ENCODE measurements around the gene MBOAT7. TPM values are rescaled to one million over a fixed set of nuclear protein-coding genes. Genes with fewer than 3 reads are reported as not detected.

The MBOAT7 gene
- total RNA-seq, 2 experiments from 2014 or later: 119 to 120 TPM

DNA sequence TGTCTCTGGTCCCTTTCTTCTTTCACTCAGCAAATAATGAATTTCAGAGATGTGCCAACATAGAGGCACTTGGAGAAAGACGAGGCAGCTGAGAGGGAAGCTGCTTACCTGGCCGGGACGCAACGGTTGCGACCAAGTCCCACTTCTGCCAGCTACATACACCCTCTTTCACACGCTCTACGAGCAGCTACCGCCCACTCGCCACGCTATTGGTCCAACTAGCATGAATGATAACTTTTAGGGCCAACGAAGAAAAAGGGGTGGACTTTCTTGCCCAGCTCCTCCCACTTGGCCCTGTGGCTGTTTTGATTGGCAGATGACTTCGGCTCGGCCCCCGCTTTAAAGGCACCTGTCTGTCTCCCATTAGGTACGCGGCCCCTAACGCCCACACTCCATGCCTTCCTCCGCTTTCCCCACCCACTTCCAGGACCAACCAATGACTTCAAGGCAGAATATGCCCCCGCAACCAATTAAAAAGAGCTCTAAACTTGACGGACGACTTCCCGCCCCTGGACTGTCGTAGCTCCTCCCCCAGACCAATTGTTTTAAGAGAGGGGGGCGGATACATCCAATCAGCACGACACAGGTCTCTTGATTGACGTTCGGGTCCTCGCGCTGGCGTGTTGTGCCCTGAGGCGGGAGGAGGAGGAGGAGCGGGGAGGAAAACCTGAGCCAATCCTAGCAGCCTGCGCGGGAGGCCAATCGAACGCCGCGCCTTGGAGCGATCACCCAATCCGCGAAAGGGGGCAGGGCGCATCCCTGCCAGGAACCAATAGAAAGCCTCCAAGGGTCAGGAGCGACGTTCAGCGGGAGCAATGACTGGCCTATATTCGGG is 52.3 kb downstream of the MBOAT7 start:
- ChIA-PET POLR2A (interaction anchor here (0.9 to 3.6 kb wide), 8 partner anchors 14 to 64 kb away, joined by 3 to 15 read pairs (median 5); partner anchors contain the start of genes LENG1, MBOAT7, NDUFA3 and PRPF31), CTCF (interaction anchor here (1.0 to 1.4 kb wide), 4 partner anchors 22 to 42 kb away, joined by 3 to 7 read pairs (median 3); partner anchors contain the start of gene LENG1)

DNA sequence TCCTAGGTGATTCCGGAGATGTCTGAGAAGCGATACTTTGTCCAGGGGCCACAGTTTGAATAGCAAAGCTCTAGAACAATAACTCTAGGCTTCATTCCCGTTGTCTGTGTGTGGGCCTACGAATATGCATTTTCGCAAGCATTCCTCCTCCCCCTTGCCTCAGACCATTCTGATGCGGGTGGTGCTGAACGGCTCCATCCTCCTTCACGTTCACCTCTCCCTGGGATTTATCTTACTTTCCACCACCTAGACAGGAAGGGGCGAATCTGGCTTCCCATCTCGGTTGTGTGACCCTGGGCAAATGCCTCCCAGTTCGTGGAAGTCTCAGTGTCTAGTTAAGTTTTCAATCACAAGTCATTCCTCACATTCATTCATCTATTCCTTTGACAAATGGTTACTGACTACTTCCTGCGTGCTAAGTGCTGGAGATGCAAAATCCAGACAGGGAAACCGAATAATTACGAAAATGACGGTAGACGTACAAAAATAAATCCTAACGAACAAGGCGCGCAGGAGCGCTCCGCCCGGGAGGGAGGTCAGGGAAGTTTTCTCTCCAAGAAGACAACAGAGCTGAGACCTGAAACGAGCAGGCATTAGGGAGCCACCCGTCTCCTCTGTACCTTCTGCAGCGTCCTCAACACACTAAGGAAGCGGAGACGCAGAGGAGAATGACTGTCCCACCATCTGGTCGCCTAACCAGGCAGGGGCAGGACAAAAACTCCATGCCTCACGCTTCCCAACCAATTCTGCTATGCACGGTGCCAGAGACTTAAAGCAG is 53.1 kb downstream of the MBOAT7 start:
- ChIA-PET CTCF (interaction anchor here (0.5 to 1.4 kb wide), 4 partner anchors 23 to 261 kb away, joined by 3 to 7 read pairs (median 4); partner anchors contain the start of gene LENG1), POLR2A (interaction anchor here (0.9 to 3.6 kb wide), 6 partner anchors 14 to 55 kb away, joined by 3 to 15 read pairs (median 5); partner anchors contain the start of genes MBOAT7, NDUFA3, PRPF31 and TFPT)

DNA sequence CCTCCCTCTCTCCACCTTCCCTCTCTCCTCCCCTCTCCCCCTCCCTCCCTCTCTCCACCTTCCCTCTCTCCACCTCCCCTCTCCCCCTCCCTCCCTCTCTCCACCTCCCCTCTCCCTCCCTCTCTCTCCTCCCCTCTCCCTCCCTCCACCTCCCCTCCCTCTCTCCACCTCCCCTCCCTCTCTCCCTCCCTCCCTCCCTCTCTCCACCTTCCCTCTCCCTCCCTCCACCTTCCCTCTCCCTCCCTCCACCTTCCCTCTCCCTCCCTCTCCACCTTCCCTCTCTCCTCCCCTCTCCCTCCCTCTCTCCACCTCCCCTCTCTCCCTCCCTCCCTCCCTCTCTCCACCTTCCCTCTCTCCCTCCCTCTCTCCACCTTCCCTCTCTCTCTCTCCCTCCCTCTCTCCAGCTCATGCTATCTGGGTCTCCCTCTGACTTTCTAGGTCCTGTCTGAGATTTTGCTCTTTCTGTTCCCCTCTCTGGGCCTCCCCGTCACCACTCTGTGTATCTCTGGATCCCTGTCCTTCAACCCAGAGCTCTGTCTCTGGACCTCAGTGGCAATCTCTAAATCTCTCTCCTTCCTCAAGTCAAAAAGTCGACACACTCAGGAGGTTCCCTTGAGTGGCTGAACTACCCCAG is 55.3 kb downstream of the MBOAT7 start:
- ChIA-PET CTCF (no interaction called here), POLR2A (no interaction called here)

DNA sequence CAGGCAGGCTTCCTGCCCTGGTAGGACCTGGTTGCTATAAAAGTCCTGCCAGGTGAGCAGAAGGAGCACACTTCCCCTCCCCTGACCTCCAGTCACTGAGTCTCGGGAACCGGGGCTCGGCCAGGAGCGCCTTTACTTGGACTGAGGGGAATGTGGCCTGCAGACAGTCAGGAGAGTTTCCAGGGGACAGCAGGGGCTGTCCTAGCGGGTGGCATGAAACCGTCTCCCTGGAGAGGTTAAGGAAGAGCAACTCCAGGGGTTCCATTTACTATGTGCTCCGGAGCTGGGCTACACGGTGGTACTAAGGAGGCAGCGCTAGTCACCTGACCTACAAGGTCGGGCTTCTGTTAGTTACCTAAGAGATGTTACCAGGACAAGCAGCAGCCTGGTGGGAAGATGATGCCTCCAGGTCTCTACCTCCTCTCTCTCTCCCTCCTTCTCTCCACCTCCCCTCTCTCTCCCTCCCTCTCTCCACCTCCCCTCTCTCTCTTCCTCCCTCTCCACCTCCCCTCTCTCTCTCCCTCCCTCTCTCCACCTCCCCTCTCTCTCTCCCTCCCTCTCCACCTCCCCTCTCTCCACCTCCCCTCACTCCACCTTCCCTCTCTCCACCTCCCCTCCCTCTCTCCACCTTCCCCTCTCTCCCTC is 55.9 kb downstream of the MBOAT7 start:
- ChIA-PET CTCF (no interaction called here), POLR2A (no interaction called here)

DNA sequence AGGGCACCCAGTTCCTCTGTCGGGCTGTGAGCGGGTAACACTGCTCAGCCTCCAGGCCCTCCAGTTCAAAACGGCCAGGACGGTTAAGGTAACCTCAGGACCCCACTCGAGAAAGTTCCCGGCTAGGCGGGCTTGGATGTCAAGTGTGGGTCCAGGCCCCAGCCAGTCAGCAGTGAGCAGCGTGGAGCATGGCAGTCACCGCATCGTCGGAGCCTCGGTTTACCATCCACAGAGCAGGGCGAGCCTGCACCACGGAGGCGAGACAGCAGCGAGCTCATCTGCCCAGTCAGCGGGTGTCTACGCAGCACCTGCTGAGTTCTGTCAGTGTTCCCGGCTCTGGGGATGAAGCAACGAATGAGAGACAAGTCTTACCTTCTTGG is 59.8 kb downstream of the MBOAT7 start:
- POLR2A ChIA-PET: no interaction called here
- CTCF ChIA-PET: no interaction called here

DNA sequence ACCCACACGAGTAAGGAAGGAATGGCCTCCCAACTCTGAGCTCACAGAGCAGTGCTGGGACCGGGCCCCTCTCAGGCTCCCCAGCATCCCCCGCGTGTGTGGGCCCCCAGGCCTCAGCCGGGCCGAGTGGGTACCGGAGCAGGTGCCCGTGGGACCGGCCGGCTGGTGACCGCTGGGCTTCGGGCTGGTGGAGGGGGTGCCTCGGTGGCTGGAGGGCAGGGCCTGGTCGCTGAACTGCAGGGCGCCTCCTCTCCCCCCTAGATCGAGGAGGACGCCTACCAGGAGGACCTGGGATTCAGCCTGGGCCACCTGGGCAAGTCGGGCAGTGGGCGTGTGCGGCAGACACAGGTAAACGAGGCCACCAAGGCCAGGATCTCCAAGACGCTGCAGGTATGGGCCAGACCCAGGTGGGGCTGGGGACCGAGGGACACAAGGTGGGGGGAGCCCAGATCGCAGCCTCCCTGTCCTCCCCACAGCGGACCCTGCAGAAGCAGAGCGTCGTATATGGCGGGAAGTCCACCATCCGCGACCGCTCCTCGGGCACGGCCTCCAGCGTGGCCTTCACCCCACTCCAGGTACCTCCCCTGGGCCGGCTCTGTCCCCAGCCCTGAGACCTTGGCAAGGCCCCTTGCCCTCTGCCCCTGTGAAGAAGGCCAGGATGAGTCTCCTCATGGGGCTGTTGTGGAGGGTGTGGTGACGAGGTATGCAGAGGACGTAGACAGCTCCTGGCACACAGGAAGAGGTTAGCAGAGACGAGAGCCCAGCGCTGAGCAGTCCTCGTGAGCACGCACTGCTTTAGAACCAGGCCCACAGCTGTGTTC is 60.4 kb downstream of the MBOAT7 start:
- POLR2A ChIA-PET: no interaction called here
- CTCF ChIA-PET: no interaction called here

DNA sequence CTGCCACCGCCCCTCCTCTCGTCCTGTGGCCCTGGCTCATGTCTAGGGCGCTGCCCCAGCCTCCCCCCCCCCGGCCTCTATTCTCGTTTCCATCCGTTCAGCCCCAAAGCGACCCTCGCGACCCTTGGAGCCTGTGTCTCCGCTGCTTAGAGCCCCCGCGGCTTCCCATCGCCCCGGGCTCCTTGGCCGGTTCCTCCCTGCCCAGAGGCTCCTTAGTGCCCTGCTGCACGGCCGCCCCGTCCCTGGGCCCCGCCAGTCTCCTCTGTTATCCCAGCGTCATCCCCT is 61.0 kb downstream of the MBOAT7 start:
- POLR2A ChIA-PET: no interaction called here
- CTCF ChIA-PET: no interaction called here

DNA sequence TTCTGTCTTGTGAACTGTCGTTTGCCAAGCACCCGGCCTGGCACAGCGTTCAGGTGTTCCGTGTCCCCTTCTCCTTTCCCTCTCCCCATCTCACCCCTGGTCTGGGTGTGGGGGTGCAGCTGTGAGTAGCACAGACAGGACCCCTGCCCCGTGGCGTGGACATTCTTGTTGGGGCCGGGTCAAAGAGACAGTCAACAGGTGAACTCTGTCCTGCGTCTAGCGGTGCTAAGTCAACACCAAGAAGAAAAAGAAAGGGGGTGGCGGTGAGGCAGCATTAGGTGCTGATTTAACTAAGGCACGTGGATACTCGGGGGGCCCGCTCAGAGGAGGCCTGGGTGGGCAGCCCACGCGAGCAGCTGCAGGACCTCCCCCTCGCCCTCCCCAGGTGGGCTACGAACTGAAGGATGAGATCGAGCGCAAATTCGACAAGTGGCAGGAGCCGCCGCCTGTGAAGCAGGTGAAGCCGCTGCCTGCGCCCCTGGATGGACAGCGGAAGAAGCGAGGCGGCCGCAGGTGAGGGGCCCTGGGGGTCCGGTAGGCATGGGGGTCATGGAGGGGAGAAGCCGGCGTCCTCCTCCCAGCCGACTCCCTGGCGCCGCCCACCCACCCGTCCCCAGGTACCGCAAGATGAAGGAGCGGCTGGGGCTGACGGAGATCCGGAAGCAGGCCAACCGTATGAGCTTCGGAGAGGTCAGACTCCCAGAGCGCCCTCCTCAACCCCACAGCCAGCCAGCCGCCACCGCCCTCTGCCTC is 61.5 kb downstream of the MBOAT7 start:
- ChIA-PET POLR2A (no interaction called here), CTCF (no interaction called here)

DNA sequence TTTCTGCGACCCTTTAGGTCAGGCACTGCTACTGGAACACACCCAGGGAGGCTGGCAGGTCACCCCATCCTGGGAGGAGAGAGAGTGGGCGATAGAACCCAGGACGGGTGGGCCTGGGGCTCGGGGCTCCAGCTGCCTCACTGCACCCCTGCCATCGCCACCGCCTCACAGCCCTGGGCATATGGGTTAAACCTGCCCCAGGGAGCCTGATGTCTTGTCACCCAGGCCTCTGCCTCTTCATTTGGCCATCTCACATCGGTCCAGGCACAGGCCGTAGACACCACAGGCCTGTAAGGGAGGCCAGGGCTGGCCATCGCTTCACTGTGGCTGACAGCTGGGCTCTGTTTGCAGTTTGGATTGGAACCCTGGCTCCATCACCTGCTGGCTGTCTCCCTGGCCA is 63.7 kb downstream of the MBOAT7 start:
- POLR2A ChIA-PET: no interaction called here

DNA sequence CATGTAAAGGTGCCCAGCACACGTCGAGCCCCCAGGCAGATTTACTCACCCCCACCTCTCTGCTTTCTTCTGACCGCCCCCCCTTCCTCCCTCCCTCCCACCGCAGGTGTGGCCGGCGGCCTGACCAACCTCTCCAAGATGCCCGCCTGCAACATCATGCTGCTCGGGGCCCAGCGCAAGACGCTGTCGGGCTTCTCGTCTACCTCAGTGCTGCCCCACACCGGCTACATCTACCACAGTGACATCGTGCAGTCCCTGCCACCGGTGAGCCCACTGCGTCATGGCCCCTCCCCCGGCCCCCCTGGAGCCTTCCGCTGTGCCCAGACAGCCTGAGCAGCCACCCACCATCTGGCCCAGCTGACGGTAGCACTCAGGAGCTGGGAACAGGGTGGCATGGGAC is 65.0 kb downstream of the MBOAT7 start:
- CTCF ChIA-PET: no interaction called here

More for the DNA sequence above, 63.7 kb downstream of the MBOAT7 start:
- CTCF ChIA-PET: no interaction called here

DNA sequence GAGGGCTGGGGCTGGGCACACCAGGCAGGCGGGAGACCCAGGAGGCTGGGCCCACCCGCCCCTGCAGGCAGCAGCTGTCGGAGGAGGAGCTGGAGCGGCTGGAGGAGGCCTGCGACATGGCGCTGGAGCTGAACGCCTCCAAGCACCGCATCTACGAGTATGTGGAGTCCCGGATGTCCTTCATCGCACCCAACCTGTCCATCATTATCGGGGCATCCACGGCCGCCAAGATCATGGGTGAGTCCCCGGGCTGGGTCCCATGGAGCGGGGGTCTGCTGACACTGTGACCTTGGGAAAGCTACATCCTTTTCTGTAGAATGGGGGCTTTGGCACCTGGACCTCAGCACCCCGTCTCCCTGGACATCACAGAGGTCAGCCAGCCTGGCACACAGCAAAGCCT is 65.7 kb downstream of the MBOAT7 start:
- POLR2A ChIA-PET: no interaction called here

More for the DNA sequence above, 65.0 kb downstream of the MBOAT7 start:
- POLR2A ChIA-PET: no interaction called here

More for the DNA sequence above, 65.7 kb downstream of the MBOAT7 start:
- CTCF ChIA-PET: no interaction called here

Other genes starting within 250 kb of the MBOAT7 start
- gene CACNG8, start 226.6 kb downstream of the MBOAT7 start, total RNA-seq: not detected
- gene CACNG6, start 197.9 kb downstream of the MBOAT7 start, total RNA-seq: not detected
- gene VSTM1, start 125.7 kb downstream of the MBOAT7 start, total RNA-seq: not detected
- gene TARM1, start 108.2 kb downstream of the MBOAT7 start, total RNA-seq: not detected
- gene OSCAR, start 88.8 kb downstream of the MBOAT7 start, total RNA-seq: under 1 TPM; 0.27 to 0.29 TPM
- 100 to 1,000 TPM; 104 to 110 TPM for gene NDUFA3, start 86.7 kb downstream of the MBOAT7 start, total RNA-seq
- 10 to 100 TPM; 34.9 to 36.6 TPM for gene TFPT, start 73.9 kb downstream of the MBOAT7 start, total RNA-seq
- 100 to 1,000 TPM; 123 to 124 TPM for gene PRPF31, start 73.8 kb downstream of the MBOAT7 start, total RNA-seq
- gene CNOT3, start 51.8 kb downstream of the MBOAT7 start, total RNA-seq: 10 to 100 TPM; 65.2 to 68.5 TPM
- 1 to 10 TPM; 3.9 to 5.3 TPM for gene LENG1, start 29.9 kb downstream of the MBOAT7 start, total RNA-seq
- not detected for gene TMC4, start 16.4 kb downstream of the MBOAT7 start, total RNA-seq
- gene TSEN34, start 1.7 kb upstream of the MBOAT7 start, total RNA-seq: 10 to 100 TPM; 21.7 to 22.9 TPM
- gene RPS9, start 11.3 kb upstream of the MBOAT7 start, total RNA-seq: 1,000 to 10,000 TPM; 1,671 to 1,692 TPM
- not detected for gene LILRB3, start 33.4 kb upstream of the MBOAT7 start, total RNA-seq
- gene LILRA6, start 53.2 kb upstream of the MBOAT7 start, total RNA-seq: not detected
- not detected for gene LILRB5, start 67.7 kb upstream of the MBOAT7 start, total RNA-seq
- gene LILRB2, start 91.5 kb upstream of the MBOAT7 start, total RNA-seq: not detected
- gene LILRA5, start 123.6 kb upstream of the MBOAT7 start, total RNA-seq: not detected
- gene LILRA4, start 149.6 kb upstream of the MBOAT7 start, total RNA-seq: not detected
- 1 to 10 TPM; 7.4 to 9.3 TPM for gene LAIR1, start 175.4 kb upstream of the MBOAT7 start, total RNA-seq
- gene TTYH1, start 225.9 kb upstream of the MBOAT7 start, total RNA-seq: under 1 TPM in 1 of 2 experiments, not detected in 1; 0.21 TPM

All from activated CD8-positive, alpha-beta memory T cell treated with anti-CD3 and anti-CD28 coated beads for 36 hours (primary cell).